Peyer's patch (tissue), 4 donors: Measurements from ENCODE around the gene PLXNA1.

Experiments
- CTCF ChIP-seq, 6 experiments: fragments of 450-650 bp in 4 of 6; fragments of 200-600 bp in 2 of 6; sonication (generic) in 1 of 6; IDR thresholded peaks; one replicate each; pipeline ENCODE4 v1.5.1; 2017 to 2019; ENCODE audit warnings: antibody characterized with exemption in 6 of 6, mild to moderate bottlenecking in 3 of 6, moderate library complexity in 1 of 6
- POLR2A ChIP-seq, 2 donors: fragments of 450-650 bp; IDR thresholded peaks; one replicate each; pipeline ENCODE4 v1.5.1; 2017; ENCODE audit warnings: antibody characterized with exemption in 2 of 2, mild to moderate bottlenecking in 2 of 2, moderate library complexity in 2 of 2

DNA sequence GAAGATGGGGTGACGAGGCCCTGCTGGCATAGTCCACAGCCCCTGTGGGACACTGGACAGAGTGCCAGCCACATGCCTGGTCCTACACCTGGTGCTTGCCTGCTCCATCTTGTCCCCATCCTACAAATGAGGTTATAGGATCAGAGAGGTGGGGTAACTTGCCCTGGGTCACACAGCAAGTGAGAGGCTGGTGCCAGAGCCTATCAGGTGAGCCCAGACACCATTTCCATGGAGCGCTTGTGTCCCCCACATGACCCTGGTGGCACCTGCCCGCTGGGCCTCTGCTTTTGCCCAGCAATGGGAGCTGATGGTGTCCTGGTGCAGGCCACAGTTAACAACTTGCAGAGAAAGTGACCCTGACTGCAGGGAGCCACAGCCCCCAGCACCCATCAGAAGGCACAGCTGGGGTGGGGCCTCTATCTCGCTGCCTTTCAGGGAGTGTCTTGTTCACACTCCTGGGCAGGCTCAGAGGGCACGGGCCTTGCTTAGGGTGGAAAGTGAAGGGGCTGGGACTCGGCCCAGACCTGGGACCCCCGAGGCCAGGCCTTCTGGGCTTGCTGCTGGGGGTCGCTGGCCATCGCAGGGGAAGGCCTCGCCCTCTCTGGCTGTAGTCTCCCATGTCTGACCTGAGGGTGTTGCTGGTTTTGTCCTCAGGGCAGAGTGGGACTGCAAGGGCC is 7.2 kb downstream of the PLXNA1 start:
- TF ChIP-seq CTCF (IDR thresholded peaks at IDR 0.05) (no peak), POLR2A (IDR thresholded peaks at IDR 0.05) (no peak)
